PFSK-1 (cell line): ENCODE data around the gene NAPG.

ENCODE experiments used
- FOXP2 ChIP-seq: optimal IDR thresholded peaks from 2 replicates; pipeline ENCODE3; 2011; ENCODE audit warnings: borderline replicate concordance, control low read depth, inconsistent platforms; ENCODE audit not compliant: insufficient read depth; ENCODE audit errors: extremely low read length, extremely low read depth
- POLR2AphosphoS5 ChIP-seq: IDR thresholded peaks from 2 replicates; pipeline ENCODE4 v1.6.1; 2012; ENCODE audit warnings: low read depth, mild to moderate bottlenecking, control low read depth, low read length, moderate library complexity
- SIN3A ChIP-seq: IDR thresholded peaks from 2 replicates; pipeline ENCODE4 v1.6.1; 2012; ENCODE audit warnings: mild to moderate bottlenecking, low read length, moderate library complexity, borderline replicate concordance; ENCODE audit not compliant: insufficient read depth
- TAF1 ChIP-seq: IDR thresholded peaks from 2 replicates; pipeline ENCODE4 v1.6.1; 2012; ENCODE audit warnings: low read length, control low read depth, borderline replicate concordance; ENCODE audit not compliant: insufficient read depth
- TF ChIP-seq, protein P1 (sequence below), 2 experiments: IDR thresholded peaks; 2 replicates each; pipeline versions ENCODE4 v1.6.1 to v1.8.0; 2011 to 2012; ENCODE audit warnings: low read depth in 2 of 2, low read length in 2 of 2, control low read depth in 1 of 2, inconsistent platforms in 1 of 2, mild to moderate bottlenecking in 1 of 2, moderate library complexity in 1 of 2; ENCODE audit not compliant: insufficient read depth in 1 of 2

Gene NAPG

DNA sequence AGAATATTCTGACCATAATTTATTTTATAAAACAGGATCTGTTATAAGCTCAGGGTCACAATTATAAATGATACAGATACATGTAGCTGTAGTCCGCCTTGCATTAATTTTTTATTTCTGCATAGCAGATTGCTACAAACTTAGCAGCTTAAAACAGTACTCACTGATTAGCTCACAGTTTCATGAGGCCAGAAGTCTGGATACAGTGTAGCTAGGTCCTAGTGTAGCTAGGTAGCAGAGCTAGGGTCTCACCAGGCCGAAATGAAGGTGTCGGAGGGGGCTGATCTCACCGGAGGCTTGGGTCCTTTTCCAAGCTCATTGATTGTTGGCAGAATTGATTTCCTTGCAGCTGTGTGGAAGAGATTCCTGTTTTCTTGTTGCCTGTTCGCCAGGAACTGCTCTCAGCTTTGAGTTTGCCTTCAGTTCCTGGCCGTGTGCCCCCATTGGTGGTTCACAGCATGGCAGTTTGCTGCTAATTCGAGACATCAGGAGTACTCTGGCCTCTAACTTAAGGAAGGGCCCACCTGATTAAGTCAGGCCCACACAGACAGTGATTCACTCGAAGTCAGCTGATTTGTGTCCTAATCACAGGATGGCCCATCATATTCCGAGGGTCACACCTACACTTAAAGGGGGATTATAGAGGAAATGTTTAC, 18.4 kb downstream of the NAPG start:
- TF ChIP-seq TAF1 (no peak), POLR2AphosphoS5 (no peak), FOXP2 (no peak), SIN3A (no peak)
- TF ChIP-seq, protein P1, sequence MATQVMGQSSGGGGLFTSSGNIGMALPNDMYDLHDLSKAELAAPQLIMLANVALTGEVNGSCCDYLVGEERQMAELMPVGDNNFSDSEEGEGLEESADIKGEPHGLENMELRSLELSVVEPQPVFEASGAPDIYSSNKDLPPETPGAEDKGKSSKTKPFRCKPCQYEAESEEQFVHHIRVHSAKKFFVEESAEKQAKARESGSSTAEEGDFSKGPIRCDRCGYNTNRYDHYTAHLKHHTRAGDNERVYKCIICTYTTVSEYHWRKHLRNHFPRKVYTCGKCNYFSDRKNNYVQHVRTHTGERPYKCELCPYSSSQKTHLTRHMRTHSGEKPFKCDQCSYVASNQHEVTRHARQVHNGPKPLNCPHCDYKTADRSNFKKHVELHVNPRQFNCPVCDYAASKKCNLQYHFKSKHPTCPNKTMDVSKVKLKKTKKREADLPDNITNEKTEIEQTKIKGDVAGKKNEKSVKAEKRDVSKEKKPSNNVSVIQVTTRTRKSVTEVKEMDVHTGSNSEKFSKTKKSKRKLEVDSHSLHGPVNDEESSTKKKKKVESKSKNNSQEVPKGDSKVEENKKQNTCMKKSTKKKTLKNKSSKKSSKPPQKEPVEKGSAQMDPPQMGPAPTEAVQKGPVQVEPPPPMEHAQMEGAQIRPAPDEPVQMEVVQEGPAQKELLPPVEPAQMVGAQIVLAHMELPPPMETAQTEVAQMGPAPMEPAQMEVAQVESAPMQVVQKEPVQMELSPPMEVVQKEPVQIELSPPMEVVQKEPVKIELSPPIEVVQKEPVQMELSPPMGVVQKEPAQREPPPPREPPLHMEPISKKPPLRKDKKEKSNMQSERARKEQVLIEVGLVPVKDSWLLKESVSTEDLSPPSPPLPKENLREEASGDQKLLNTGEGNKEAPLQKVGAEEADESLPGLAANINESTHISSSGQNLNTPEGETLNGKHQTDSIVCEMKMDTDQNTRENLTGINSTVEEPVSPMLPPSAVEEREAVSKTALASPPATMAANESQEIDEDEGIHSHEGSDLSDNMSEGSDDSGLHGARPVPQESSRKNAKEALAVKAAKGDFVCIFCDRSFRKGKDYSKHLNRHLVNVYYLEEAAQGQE (IDR thresholded peaks at IDR 0.05; ENCODE audit: insufficient read depth in 1 of 2, low read depth in 2 of 2, low read length in 2 of 2): no peak

DNA sequence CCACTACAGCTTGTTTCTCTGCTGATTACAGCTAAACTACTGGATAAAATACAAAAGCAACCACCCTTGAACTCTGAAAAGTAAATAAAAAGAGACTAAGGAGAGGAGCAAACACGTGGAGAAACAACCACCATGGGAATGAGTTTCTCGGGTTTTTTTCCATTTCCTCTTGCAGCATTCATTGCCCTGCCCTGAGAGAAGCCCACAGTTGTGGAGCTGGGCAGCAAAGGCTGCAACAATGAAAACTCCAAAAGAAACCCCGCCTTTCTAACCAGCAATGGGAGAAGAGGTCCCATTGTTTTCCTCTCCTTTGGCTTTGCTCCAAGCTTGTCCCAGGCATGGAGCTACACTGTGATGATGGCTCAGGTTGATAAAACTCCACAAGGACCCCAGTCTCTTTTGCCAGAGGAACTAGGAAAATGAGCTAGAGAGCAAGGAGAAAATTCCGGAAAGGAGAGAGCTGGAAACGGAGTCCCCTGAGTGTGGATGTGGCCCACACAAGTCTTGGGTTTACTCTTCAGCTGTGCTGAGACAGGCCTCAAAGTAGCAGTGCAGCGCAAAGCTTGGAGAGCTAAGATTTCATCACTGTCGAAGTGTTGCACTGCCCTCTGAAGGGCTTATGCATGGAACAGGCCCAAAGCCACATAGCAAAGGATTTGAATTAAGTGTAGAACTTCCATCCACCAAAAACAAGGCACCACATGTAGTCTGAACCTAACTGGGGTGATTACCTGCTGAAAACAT, 20.9 kb downstream of the NAPG start:
- no peak for TF ChIP-seq FOXP2

- TF ChIP-seq TAF1 (no peak), POLR2AphosphoS5 (no peak), FOXP2 (no peak), SIN3A (no peak)
- TF ChIP-seq, protein P1 (IDR thresholded peaks at IDR 0.05; ENCODE audit: insufficient read depth in 1 of 2, low read depth in 2 of 2, low read length in 2 of 2): no peak
These were observed 26.4 kb downstream of the NAPG start for GRCh38 chr18:10552226-10552625.

GRCh38 chr18:10557085-10557677, 31.4 kb downstream of the NAPG start:
- TF ChIP-seq SIN3A: no peak
- TF ChIP-seq POLR2AphosphoS5: no peak

DNA sequence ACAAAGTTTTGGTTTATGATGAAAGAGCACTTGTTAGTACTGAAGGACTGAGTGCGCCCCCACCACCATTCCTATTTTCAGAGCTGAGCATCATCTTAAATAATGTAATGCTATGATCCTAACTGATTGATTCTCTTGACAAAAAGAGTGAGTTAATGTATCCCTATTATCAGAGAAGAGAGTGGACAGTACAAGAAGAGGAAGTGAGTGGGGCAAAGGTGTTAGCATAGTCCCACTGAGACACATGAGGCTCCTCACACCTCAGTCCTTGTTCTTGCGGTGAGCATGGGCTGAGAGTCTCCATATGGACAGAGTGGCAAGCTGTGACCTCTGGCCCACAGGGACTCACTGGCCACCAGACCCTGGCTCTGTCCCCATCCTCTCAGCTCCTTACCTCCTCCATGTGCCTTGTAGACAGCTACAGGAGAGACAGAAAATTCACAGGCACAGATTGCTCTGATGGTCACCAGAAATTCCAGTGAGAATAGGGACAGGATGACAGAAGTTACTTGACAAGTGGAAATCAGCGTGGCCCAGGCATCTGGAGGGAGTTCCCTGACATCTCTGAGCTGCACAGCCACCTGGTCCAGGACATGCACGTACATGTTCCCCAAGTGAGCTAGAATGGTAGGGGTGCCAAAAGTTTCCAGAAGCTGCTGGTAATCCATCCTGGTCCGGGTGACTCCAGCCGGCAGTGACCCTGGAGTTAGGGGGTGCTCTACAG, 32.6 kb downstream of the NAPG start:
- TF ChIP-seq, protein P1 (IDR thresholded peaks at IDR 0.05; ENCODE audit: insufficient read depth in 1 of 2, low read depth in 2 of 2, low read length in 2 of 2): no peak
- TF ChIP-seq FOXP2 (no peak), TAF1 (no peak), POLR2AphosphoS5 (no peak), SIN3A (no peak)

DNA sequence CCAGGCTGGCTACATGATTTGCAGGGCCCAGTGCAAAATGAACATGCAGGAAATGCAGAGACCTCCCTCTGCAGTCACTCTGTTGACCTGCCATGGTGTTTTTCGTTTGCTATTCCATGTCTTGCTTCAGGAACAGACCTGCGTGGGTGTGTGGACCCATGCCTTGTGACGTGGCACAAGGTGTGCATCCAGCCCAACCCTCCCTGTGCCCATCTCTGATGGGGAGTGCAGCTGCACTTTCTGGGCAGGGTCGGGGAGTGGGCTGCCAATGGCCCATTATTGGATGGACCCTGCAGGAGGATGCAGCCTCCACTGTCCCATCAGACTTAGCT, 33.1 kb downstream of the NAPG start:
- no peak for TF ChIP-seq SIN3A
- TF ChIP-seq POLR2AphosphoS5: no peak
- TF ChIP-seq, protein P1 (IDR thresholded peaks at IDR 0.05; ENCODE audit: insufficient read depth in 1 of 2, low read depth in 2 of 2, low read length in 2 of 2): no peak
- TF ChIP-seq FOXP2: no peak
- no peak for TF ChIP-seq TAF1
